ENCODE measurements around the gene USP3.

The USP3 gene

GRCh38 chr15:63504247-63504978 is at the start of gene USP3:
TSS of gene USP3 (plus strand) at chr15:63504593. CDS start at chr15:63504740, 147 bp downstream.
- peak; percentile 92 for DNase-seq

- no peak for DNase-seq
These were observed 48.1 kb upstream of the USP3 start for GRCh38 chr15:63456258-63456657.

GRCh38 chr15:63457379-63457778 is 47.0 kb upstream of the USP3 start:
- no peak for DNase-seq

GRCh38 chr15:63458026-63458425 is 46.4 kb upstream of the USP3 start:
- DNase-seq: no peak

GRCh38 chr15:63458794-63459395 is 45.5 kb upstream of the USP3 start:
- DNase-seq: no peak

GRCh38 chr15:63460210-63461155 is 43.9 kb upstream of the USP3 start:
- DNase-seq: no peak

- no peak for DNase-seq
These were observed 43.0 kb upstream of the USP3 start for GRCh38 chr15:63461230-63461985.

- DNase-seq: peak; percentile 63
These were observed 42.3 kb upstream of the USP3 start for GRCh38 chr15:63462088-63462487.

GRCh38 chr15:63463036-63463435 is 41.4 kb upstream of the USP3 start:
- DNase-seq: no peak

- DNase-seq: no peak
These were observed 40.6 kb upstream of the USP3 start for GRCh38 chr15:63463793-63464192.

GRCh38 chr15:63465104-63465503 is 39.3 kb upstream of the USP3 start:
- no peak for DNase-seq

GRCh38 chr15:63466378-63467192 is 37.8 kb upstream of the USP3 start:
- peak; percentile 80 for DNase-seq

GRCh38 chr15:63469190-63469589 is 35.2 kb upstream of the USP3 start:
- DNase-seq: no peak

GRCh38 chr15:63469984-63470383 is 34.4 kb upstream of the USP3 start:
- no peak for DNase-seq

GRCh38 chr15:63473007-63473748 is 31.2 kb upstream of the USP3 start:
- DNase-seq: no peak

- no peak for DNase-seq
These were observed 30.7 kb upstream of the USP3 start for GRCh38 chr15:63473749-63473998.

- no peak for DNase-seq
These were observed 30.2 kb upstream of the USP3 start for GRCh38 chr15:63473999-63474809.

GRCh38 chr15:63474810-63475316 is 29.5 kb upstream of the USP3 start:
- no peak for DNase-seq

- no peak for DNase-seq
These were observed 28.7 kb upstream of the USP3 start for GRCh38 chr15:63475707-63476106.

- no peak for DNase-seq
These were observed 28.2 kb upstream of the USP3 start for GRCh38 chr15:63476229-63476632.

Measured in hematopoietic multipotent progenitor cell treated with erythropoietin and hydrocortisone succinate and interleukin-3 and kit ligand, for 8 days (in vitro differentiated cells).